HepG2 (cell line): ENCODE data around the gene SDK1. TPM values are rescaled to one million over a fixed set of nuclear protein-coding genes. Genes with fewer than 3 reads are reported as not detected.

Experiments used
- ARNTL ChIP-seq: sonication (generic); formaldehyde crosslinking; IDR thresholded peaks from 2 replicates; pipeline ENCODE4 v1.4.0; 2020; ENCODE audit warnings: mild to moderate bottlenecking, missing genetic modification reagents
- BCL3 ChIP-seq: sonication (generic); formaldehyde crosslinking; IDR thresholded peaks from 2 replicates; pipeline ENCODE4 v1.5.1; 2020; ENCODE audit warnings: mild to moderate bottlenecking, missing genetic modification reagents, moderate library complexity
- CBX2 ChIP-seq, 2 experiments: fragments of 200-600 bp in 1 of 2; sonication (generic); formaldehyde crosslinking in 1 of 2; IDR thresholded peaks; 2 replicates each; pipeline versions ENCODE4 v1.7.0 to v1.8.1; 2018 to 2022; ENCODE audit warnings: low read depth in 2 of 2, low read length in 1 of 2, mild to moderate bottlenecking in 1 of 2, missing genetic modification reagents in 1 of 2
- FOXP1 ChIP-seq, 2 experiments: fragments of 450-650 bp in 1 of 2; IDR thresholded peaks; 2 replicates each; pipeline ENCODE4 v1.6.1; 2017 to 2018; ENCODE audit warnings: antibody characterized with exemption in 1 of 2
- HNF1B ChIP-seq: sonication (generic); formaldehyde crosslinking; IDR thresholded peaks from 2 replicates; pipeline ENCODE4 v1.5.1; 2020; ENCODE audit warnings: mild to moderate bottlenecking, moderate library complexity, missing genetic modification reagents
- IRF9 ChIP-seq: sonication (generic); formaldehyde crosslinking; IDR thresholded peaks from 2 replicates; pipeline ENCODE4 v1.8.0; 2022; ENCODE audit warnings: missing genetic modification reagents, mild to moderate bottlenecking, borderline replicate concordance
- JUND ChIP-seq: sonication (generic); formaldehyde crosslinking; IDR thresholded peaks from 2 replicates; pipeline ENCODE4 v1.8.0; 2022; ENCODE audit warnings: mild to moderate bottlenecking, missing genetic modification reagents
- NFATC3 ChIP-seq: sonication (generic); formaldehyde crosslinking; IDR thresholded peaks from 2 replicates; pipeline ENCODE4 v1.5.1; 2020; ENCODE audit warnings: mild to moderate bottlenecking, missing genetic modification reagents
- NR3C1 ChIP-seq: sonication (generic); formaldehyde crosslinking; IDR thresholded peaks from 2 replicates; pipeline ENCODE4 v1.4.0; 2020; ENCODE audit warnings: missing genetic modification reagents
- PPARG ChIP-seq: conservative IDR thresholded peaks from 2 replicates; pipeline ENCODE4 v1.6.1; 2016; ENCODE audit warnings: missing biosample characterization, missing genetic modification reagents
- RBM22 ChIP-seq: fragments of 200-400 bp; formaldehyde crosslinking; optimal IDR thresholded peaks from 2 replicates; pipeline ENCODE3; 2017; ENCODE audit warnings: mild to moderate bottlenecking, low read length, moderate library complexity
- REXO4 ChIP-seq: sonication (generic); formaldehyde crosslinking; IDR thresholded peaks from 2 replicates; pipeline ENCODE4 v1.8.0; 2022; ENCODE audit warnings: missing genetic modification reagents, mild to moderate bottlenecking, borderline replicate concordance
- RXRB ChIP-seq: IDR thresholded peaks from 2 replicates; pipeline ENCODE4 v1.6.1; 2016; ENCODE audit warnings: borderline replicate concordance, missing genetic modification reagents, missing compliant biosample characterization
- THAP11 ChIP-seq: IDR thresholded peaks from 2 replicates; pipeline ENCODE4 v1.6.1; 2016; ENCODE audit warnings: missing biosample characterization, missing genetic modification reagents
- TIGD3 ChIP-seq: sonication (generic); formaldehyde crosslinking; IDR thresholded peaks from 2 replicates; pipeline ENCODE4 v1.5.1; 2020; ENCODE audit warnings: mild to moderate bottlenecking, missing genetic modification reagents, borderline replicate concordance
- TRIM24 ChIP-seq: sonication (generic); formaldehyde crosslinking; IDR thresholded peaks from 2 replicates; pipeline ENCODE4 v1.8.0; 2022; ENCODE audit warnings: mild to moderate bottlenecking, missing genetic modification reagents
- ZBTB2 ChIP-seq: sonication (generic); formaldehyde crosslinking; IDR thresholded peaks from 2 replicates; pipeline ENCODE4 v1.8.0; 2022; ENCODE audit warnings: low read depth, missing genetic modification reagents
- ZBTB37 ChIP-seq: sonication (generic); formaldehyde crosslinking; IDR thresholded peaks from 2 replicates; pipeline ENCODE4 v1.4.0; 2020; ENCODE audit warnings: mild to moderate bottlenecking, missing genetic modification reagents
- ZFP36L2 ChIP-seq: sonication (generic); formaldehyde crosslinking; IDR thresholded peaks from 2 replicates; pipeline ENCODE4 v1.4.0; 2020; ENCODE audit warnings: missing genetic modification reagents
- ZNF225 ChIP-seq: sonication (generic); formaldehyde crosslinking; IDR thresholded peaks from 2 replicates; pipeline ENCODE4 v1.4.0; 2020; ENCODE audit warnings: mild to moderate bottlenecking, missing genetic modification reagents
- ZNF382 ChIP-seq: sonication (generic); formaldehyde crosslinking; IDR thresholded peaks from 2 replicates; pipeline ENCODE4 v1.5.0; 2020; ENCODE audit warnings: missing genetic modification reagents, mild to moderate bottlenecking, borderline replicate concordance
- ZNF780A ChIP-seq: sonication (generic); formaldehyde crosslinking; IDR thresholded peaks from 2 replicates; pipeline ENCODE4 v1.8.0; 2022; ENCODE audit warnings: mild to moderate bottlenecking, missing genetic modification reagents, moderate library complexity
- ZSCAN9 ChIP-seq: IDR thresholded peaks from 2 replicates; pipeline ENCODE4 v1.6.1; 2016; ENCODE audit warnings: borderline replicate concordance
- polyA plus RNA-seq, 8 experiments: library from polyadenylated mRNA; depleted of rRNA in 3 of 8; stranded (reverse) in 7 of 8; unstranded in 1 of 8; fragments of >200 nt; fragmentation: Illumina TruSeq in 4 of 8; extraction: Trizol in 4 of 8; gene quantifications; 2 replicates each; pipeline versions ENCODE4 v1.2.1 to v1.2.3, GENCODE V29; 2011 to 2016; ENCODE audit warnings: low read depth in 4 of 8, missing spikeins in 1 of 8, mixed read lengths in 1 of 8; ENCODE audit not compliant: insufficient read depth in 1 of 8
- total RNA-seq, 5 experiments: library from RNA; depleted of rRNA; stranded (reverse); fragments of >200 nt; fragmentation: Illumina TruSeq; extraction: Trizol; gene quantifications; 2 replicates each; pipeline ENCODE4 v1.2.3, GENCODE V29; 2016; ENCODE audit warnings: low read depth in 1 of 5

The SDK1 gene
- total and polyA plus RNA-seq, 2 of the 13 experiments (the other 11 are each of a cell fraction or from before 2014, with no cell fraction given) = 0.35 to 2.4 TPM

- TF ChIP-seq ARNTL (CRISPR knock-in tag) (no peak), TIGD3 (CRISPR knock-in tag) (no peak), RXRB (CRISPR knock-in tag) (peak; percentile 90; the same call in 1 of the 2 replicates), ZNF225 (no peak), ZBTB2 (no peak), FOXP1 (IDR thresholded peaks at IDR 0.05) (no peak), FOXP1 (CRISPR knock-in tag; IDR thresholded peaks at IDR 0.05) (peak; percentile 56), NFATC3 (CRISPR knock-in tag) (no peak), NR3C1 (CRISPR knock-in tag) (no peak), IRF9 (CRISPR knock-in tag) (no peak), PPARG (CRISPR knock-in tag) (0 out of 2 replicates have a peak, but pooled peaks have one; percentile 31), ZSCAN9 (CRISPR knock-in tag) (no peak), CBX2 (IDR thresholded peaks at IDR 0.05; ENCODE audit: low read depth, low read length) (no peak), CBX2 (CRISPR knock-in tag; IDR thresholded peaks at IDR 0.05; ENCODE audit: low read depth) (no peak), JUND (CRISPR knock-in tag) (no peak), THAP11 (CRISPR knock-in tag) (peak; percentile 36; the same call in 1 of the 2 replicates), HNF1B (CRISPR knock-in tag) (no peak), RBM22 (no peak), ZNF780A (no peak), ZFP36L2 (no peak), TRIM24 (CRISPR knock-in tag) (no peak), ZBTB37 (CRISPR knock-in tag) (no peak), BCL3 (CRISPR knock-in tag) (no peak), ZNF382 (CRISPR knock-in tag) (no peak), REXO4 (CRISPR knock-in tag) (no peak)
Observed at GRCh38 chr7:3953133-3953532, 652.1 kb downstream of the SDK1 start (continued).
